WTC11 (cell line): ENCODE measurements around the gene IRF2BP1. TPM values are rescaled to one million over a fixed set of nuclear protein-coding genes. Genes with fewer than 3 reads are reported as not detected.

Experiments used
- ATAC-seq: fragments of 200-7000 bp; cut with Tn5 transposase; 2 replicates; pipeline ENCODE4 v1.10.0; 2021; ENCODE audit warnings: mild to moderate bottlenecking, moderate library complexity
- CTCF ChIA-PET: fragments of 300-600 bp; sonication (Branson Sonifier 250); formaldehyde crosslinking; loops from one replicate; lab custom pipeline; 2021; ENCODE audit warnings: antibody characterized with exemption; lab: Charles Lee
- POLR2A ChIA-PET: fragments of 350-600 bp; sonication (Branson Sonifier 250); formaldehyde crosslinking; loops from one replicate; lab custom pipeline; 2021; ENCODE audit warnings: antibody characterized with exemption; lab: Charles Lee
- DNase-seq: peaks from one replicate; pipeline ENCODE4 v3.0.0; 2021; ENCODE audit warnings: low spot score
- H3K27ac Mint-ChIP-seq: 2 replicates; pipeline ENCODE4 v1.8.0; 2021; ENCODE audit warnings: mixed read lengths
- H3K27me3 Mint-ChIP-seq: 2 replicates; pipeline ENCODE4 v1.8.0; 2021; ENCODE audit warnings: low read depth, mild to moderate bottlenecking, moderate library complexity, mixed read lengths
- H3K36me3 Mint-ChIP-seq: 2 replicates; pipeline ENCODE4 v1.8.0; 2021; ENCODE audit warnings: mixed read lengths
- H3K4me1 Mint-ChIP-seq: 2 replicates; pipeline ENCODE4 v1.8.0; 2022; ENCODE audit warnings: mixed read lengths
- H3K4me3 Mint-ChIP-seq: 2 replicates; pipeline ENCODE4 v1.8.0; 2021; ENCODE audit warnings: mild to moderate bottlenecking, moderate library complexity, mixed read lengths
- H3K9me3 Mint-ChIP-seq: 2 replicates; pipeline ENCODE4 v1.8.0; 2021; ENCODE audit warnings: mixed read lengths
- AR ChIP-seq: fragments of 250-450 bp; sonication (Bioruptor Pico); IDR thresholded peaks from 2 replicates; pipeline ENCODE4 v1.9.0; 2021; ENCODE audit warnings: mild to moderate bottlenecking
- ARID4B ChIP-seq: sonication (generic); formaldehyde crosslinking; IDR thresholded peaks from 2 replicates; pipeline ENCODE4 v1.8.0; 2023; ENCODE audit warnings: missing genetic modification reagents, mild to moderate bottlenecking, borderline replicate concordance
- E2F1 ChIP-seq: sonication (generic); formaldehyde crosslinking; IDR thresholded peaks from 2 replicates; pipeline ENCODE4 v1.8.0; 2022; ENCODE audit warnings: mild to moderate bottlenecking, missing genetic modification reagents
- E2F5 ChIP-seq: sonication (generic); formaldehyde crosslinking; IDR thresholded peaks from 2 replicates; pipeline ENCODE4 v1.8.1; 2022; ENCODE audit warnings: mild to moderate bottlenecking, moderate library complexity, missing genetic modification reagents
- ETV6 ChIP-seq: sonication (generic); formaldehyde crosslinking; IDR thresholded peaks from 2 replicates; pipeline ENCODE4 v1.8.1; 2022; ENCODE audit warnings: mild to moderate bottlenecking, missing genetic modification reagents
- FOXP1 ChIP-seq: sonication (generic); formaldehyde crosslinking; IDR thresholded peaks from 2 replicates; pipeline ENCODE4 v1.8.0; 2022; ENCODE audit warnings: missing genetic modification reagents, mild to moderate bottlenecking, moderate library complexity, borderline replicate concordance
- GABPB1 ChIP-seq: sonication (generic); formaldehyde crosslinking; IDR thresholded peaks from 2 replicates; pipeline ENCODE4 v1.8.1; 2023; ENCODE audit warnings: mild to moderate bottlenecking, missing genetic modification reagents
- MAX ChIP-seq: sonication (generic); formaldehyde crosslinking; IDR thresholded peaks from 2 replicates; pipeline ENCODE4 v1.8.0; 2022; ENCODE audit warnings: mild to moderate bottlenecking, missing genetic modification reagents
- NFYB ChIP-seq: sonication (generic); formaldehyde crosslinking; conservative IDR thresholded peaks from 2 replicates; pipeline ENCODE4 v1.8.0; 2022; ENCODE audit warnings: low read depth, missing genetic modification reagents
- PRDM15 ChIP-seq: sonication (generic); formaldehyde crosslinking; IDR thresholded peaks from 2 replicates; pipeline ENCODE4 v1.8.0; 2022; ENCODE audit warnings: missing genetic modification reagents
- SP1 ChIP-seq: sonication (generic); formaldehyde crosslinking; conservative IDR thresholded peaks from 2 replicates; pipeline ENCODE4 v1.8.1; 2022; ENCODE audit warnings: missing genetic modification reagents
- TEAD1 ChIP-seq: sonication (generic); formaldehyde crosslinking; IDR thresholded peaks from 2 replicates; pipeline ENCODE4 v1.8.0; 2022; ENCODE audit warnings: mild to moderate bottlenecking, missing genetic modification reagents
- TP53 ChIP-seq: sonication (generic); formaldehyde crosslinking; IDR thresholded peaks from 2 replicates; pipeline ENCODE4 v1.8.1; 2023; ENCODE audit warnings: mild to moderate bottlenecking, missing genetic modification reagents
- USF1 ChIP-seq: sonication (generic); formaldehyde crosslinking; IDR thresholded peaks from 2 replicates; pipeline ENCODE4 v1.8.0; 2022; ENCODE audit warnings: mild to moderate bottlenecking, missing genetic modification reagents
- ZNF121 ChIP-seq: sonication (generic); formaldehyde crosslinking; IDR thresholded peaks from 2 replicates; pipeline ENCODE4 v1.8.0; 2023; ENCODE audit warnings: missing genetic modification reagents
- ZNF423 ChIP-seq: fragments of 250-450 bp; sonication (Bioruptor Pico); IDR thresholded peaks from 2 replicates; pipeline ENCODE4 v2.1.2; 2022; ENCODE audit warnings: mild to moderate bottlenecking, moderate library complexity
- total RNA-seq: library from RNA; stranded (reverse); gene quantifications from 3 replicates; pipeline ENCODE4 v1.2.3, GENCODE V29; 2021

IRF2BP1 gene
- total RNA-seq, 1 experiment from 2014 or later: 30.3 TPM

- TF ChIP-seq E2F1 (CRISPR knock-in tag) (no peak), E2F5 (CRISPR knock-in tag) (no peak)
Measured at GRCh38 chr19:45905011-45905410, 19.1 kb upstream of the IRF2BP1 start (continued).

GRCh38 chr19:45902651-45903625, 17.0 kb upstream of the IRF2BP1 start:
- DNase-seq (peak; percentile 99), ATAC-seq (peak; percentile 84)
- H3K4me1 Mint-ChIP-seq: peaks cover 12% of the 10 kb centered on the region
- peaks cover 25% of the 10 kb centered on the region for H3K36me3 Mint-ChIP-seq
- peak overlapping the region; percentile 91 for H3K4me3 Mint-ChIP-seq
- CTCF ChIA-PET: interaction anchor here (0.8 to 4.1 kb wide), 29 partner anchors 10 to 212 kb away, joined by 3 to 41 read pairs (median 5); partner anchors contain the start of genes CCDC61, FOXA3, IRF2BP1 and NOVA2
- POLR2A ChIA-PET: interaction anchor here (0.7 to 2.0 kb wide), 6 partner anchors 17 to 1371 kb away, joined by 4 to 14 read pairs (median 6); partner anchors contain the start of genes FOXA3, IRF2BP1 and SYMPK
- peaks cover 25% of the 10 kb centered on the region for H3K27me3 Mint-ChIP-seq
- H3K9me3 Mint-ChIP-seq: no peaks in the 10 kb centered on the region
- H3K27ac Mint-ChIP-seq: peak overlapping the region; percentile 57; the same call in 1 of the 2 replicates
- TF ChIP-seq USF1 (CRISPR knock-in tag): peak; percentile 23; the same call in 1 of the 2 replicates
- 0 out of 2 replicates have a peak, but pooled peaks have one; percentile 7 for TF ChIP-seq ETV6 (CRISPR knock-in tag)
- TF ChIP-seq ZNF121 (CRISPR knock-in tag): no peak
- TF ChIP-seq PRDM15 (CRISPR knock-in tag): peak; percentile 97
- peak; percentile 66 for TF ChIP-seq ZNF423 (CRISPR knock-in tag)
- TF ChIP-seq SP1 (CRISPR knock-in tag): peak; percentile 23; the same call in 1 of the 2 replicates
- TF ChIP-seq TP53 (CRISPR knock-in tag): no peak
- peak; percentile 62; the same call in 1 of the 2 replicates for TF ChIP-seq E2F5 (CRISPR knock-in tag)
- 0 out of 2 replicates have a peak, but pooled peaks have one; percentile 30 for TF ChIP-seq NFYB (CRISPR knock-in tag)
- TF ChIP-seq ARID4B (CRISPR knock-in tag): peak; percentile 68; the same call in 1 of the 2 replicates
- no peak for TF ChIP-seq AR (CRISPR knock-in tag)
- TF ChIP-seq GABPB1: no peak
- peak; percentile 80 for TF ChIP-seq MAX (CRISPR knock-in tag)
- peak; percentile 45; the same call in 1 of the 2 replicates for TF ChIP-seq FOXP1
- peak; percentile 77; the same call in 1 of the 2 replicates for TF ChIP-seq TEAD1 (CRISPR knock-in tag)
